8988T (cell line): ENCODE data around the gene SLC9B1.
"Not testable (repeated sequence)": the region's sequence is repeated elsewhere in the genome, so short reads cannot be mapped to it uniquely, and the experiment has no call there.

Experiments used
- DNase-seq: peaks from one replicate; pipeline ENCODE4 v3.0.0; 2011

Gene SLC9B1

DNA sequence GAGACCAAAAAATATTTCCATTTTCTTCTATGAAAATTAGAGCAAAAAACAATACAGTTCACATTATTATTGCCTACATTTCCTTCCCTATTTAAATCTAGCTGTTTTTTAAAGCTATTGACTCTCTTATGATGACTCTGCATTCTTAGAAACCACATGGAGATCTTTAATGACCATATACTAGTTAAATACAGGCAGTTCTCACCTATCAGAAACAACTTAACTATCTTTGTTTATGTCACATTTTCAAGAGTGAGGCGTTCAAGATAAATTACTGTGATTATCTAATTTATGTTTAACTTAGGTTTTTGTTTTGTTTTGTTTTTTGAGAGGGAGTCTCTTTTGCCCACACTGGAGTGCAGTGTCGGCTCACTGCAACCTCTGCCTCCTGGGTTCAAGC lies 147.7 kb downstream of the SLC9B1 start:
- no peak for DNase-seq

DNA sequence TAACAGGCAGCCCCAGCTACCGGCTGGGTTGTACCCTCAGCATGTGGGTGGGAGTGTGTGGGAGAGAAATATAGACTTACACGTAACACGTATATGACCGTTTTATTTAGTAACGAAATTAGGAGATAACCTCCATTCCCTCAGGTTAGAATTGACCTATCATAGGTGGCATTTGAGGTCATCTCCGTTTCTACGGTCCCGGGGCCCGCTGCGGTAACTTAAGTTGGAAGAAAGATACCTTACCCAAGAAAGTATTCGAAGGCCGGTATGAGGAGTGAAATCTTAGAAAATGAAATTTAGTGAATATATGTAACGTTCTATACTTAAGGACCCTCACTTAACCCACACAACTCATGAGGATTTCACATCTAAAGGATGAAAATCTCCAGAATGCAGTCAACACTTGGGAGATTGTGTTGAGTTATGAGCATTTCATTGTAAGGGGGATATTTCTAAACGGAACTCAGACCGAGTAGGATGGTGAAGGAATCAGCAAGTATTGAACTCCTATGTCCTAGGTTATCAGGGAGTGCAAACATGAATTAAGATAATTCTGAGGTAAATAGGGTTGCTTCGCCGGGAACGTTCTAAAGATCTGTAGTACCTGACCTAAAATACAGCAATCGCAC lies 149.8 kb downstream of the SLC9B1 start:
- DNase-seq, result no peak

DNA sequence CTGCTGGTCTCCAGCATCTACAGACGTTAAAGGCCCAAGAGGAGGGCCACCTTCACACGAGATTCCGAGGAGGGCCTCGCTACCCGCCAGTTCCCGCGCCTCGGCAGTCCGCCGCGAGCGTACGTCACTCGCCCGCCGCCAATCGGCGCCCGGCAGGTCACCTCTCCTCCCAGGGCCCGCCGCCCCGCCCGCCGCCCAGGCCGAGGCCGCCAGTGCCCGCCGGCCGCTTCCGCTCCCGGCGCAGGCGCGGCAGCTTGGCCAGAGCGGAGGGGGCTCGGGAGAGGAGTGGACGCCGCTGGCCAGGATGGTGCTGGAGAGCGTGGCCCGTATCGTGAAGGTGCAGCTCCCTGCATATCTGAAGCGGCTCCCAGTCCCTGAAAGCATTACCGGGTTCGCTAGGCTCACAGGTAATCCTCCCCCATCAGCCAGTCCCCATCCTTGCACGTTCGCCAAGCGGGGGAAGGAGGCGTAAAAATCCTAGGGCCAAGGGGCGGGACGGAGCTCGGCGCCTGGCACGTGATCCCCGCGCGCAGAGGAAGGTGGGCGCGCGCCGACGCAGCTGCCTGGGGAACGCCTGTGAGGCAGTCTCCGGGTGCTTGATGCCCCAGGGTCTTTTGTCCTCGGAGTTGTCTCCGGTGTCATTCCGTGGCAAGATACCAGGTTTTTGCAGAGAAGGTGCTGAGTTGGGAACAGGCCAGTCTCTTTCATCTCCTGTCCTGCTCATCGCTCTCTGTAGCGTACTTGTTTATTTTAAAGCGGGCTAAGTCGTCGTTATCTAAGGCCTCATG lies 150.5 kb downstream of the SLC9B1 start, which contains the start of gene CISD2:
Gene CISD2 (plus strand): TSS at position 212 of the 788 bp plus-strand sequence. CDS start 93 bp downstream, at position 305.
- peak; percentile 47 for DNase-seq

- peak; percentile 2 for DNase-seq
These were observed 151.2 kb downstream of the SLC9B1 start for GRCh38 chr4:102868153-102868780.

- no peak for DNase-seq
These were observed 152.0 kb downstream of the SLC9B1 start for GRCh38 chr4:102867278-102868152.

DNA sequence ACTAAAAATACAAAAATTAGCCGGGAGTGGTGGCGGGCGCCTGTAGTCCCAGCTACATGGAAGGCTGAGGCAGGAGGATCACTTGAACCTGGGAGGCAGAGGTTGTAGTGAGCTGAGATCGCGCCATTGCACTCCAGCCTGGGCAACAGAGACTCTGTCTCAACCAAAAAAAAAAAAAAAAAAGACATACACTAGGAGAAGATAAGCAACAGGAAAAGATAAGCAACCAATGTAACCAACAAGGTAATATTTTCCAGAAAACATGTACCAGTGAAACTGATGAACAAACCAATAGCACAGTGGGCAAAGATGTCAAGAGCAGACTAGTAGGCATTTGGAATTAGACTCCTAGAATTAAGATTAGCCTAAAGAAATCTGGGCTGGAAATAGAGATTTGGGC lies 154.2 kb downstream of the SLC9B1 start:
- DNase-seq, result not testable (repeated sequence)

- no peak for DNase-seq
These were observed 156.8 kb downstream of the SLC9B1 start for GRCh38 chr4:102862747-102863146.

GRCh38 chr4:102862016-102862415 lies 157.5 kb downstream of the SLC9B1 start:
- DNase-seq, result no peak

DNA sequence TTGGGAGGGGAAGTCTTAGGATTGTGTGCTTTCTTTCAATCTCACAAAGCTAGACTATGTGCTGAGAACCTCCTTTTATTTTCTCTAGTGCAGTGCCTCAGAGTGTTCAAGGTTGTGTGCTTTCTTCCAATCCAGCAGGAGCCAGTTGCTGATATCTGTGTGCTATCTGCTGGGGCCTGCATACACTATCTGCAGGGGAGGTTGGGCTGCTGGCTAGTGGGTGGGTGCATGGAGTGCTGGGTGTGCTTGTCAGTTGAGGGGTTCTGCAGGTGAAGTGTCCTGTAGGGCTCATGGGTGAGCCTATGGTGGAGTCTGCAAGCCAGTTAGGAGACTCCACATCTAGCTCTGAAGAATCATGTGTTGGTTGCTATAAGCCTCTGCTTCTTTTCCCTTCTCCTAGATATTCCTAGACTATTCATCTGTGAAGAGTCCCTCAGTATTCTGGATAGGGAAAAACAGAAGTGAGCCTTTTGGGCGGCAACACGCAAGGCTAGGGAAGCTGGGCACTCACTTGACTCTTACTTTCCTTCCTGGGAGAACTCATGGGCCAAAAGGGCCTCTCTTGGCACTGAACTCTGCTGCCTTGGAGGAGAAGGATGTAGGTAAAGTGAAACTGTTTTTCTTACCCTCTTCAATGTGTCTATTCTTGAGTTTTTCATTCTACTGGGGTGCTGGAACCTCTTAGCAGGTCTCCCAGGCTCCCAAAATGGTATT lies 158.7 kb downstream of the SLC9B1 start:
- DNase-seq, result no peak

DNA sequence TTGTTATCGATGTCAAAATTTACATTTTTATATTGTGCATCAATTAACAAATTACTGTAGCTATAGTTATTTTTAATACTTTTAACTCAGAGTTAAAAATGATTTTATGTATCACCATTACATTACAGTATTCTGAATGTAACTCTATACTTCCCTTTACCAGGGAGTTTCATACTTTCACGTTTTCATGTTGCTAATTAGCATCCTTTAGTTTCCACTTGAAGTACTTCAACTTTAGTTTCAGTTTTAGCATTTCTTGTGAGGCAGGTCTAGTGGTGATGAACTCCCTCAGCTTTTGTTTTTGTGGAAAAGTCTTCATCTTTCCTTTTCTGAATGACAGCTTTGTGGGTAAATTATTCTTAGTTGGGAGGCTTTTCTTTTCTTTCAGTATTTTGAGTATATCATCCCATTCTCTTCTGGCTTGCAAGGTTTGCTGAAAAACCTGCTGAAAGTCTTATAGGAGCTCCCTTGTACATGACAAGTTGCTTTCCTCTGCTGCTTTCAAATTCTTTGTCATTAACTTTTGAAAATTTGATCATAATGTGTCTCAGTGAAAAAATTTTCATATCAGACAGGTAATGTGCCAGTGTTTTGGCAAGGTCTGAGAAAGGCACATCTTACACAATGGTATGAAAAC lies 160.6 kb downstream of the SLC9B1 start:
- no peak for DNase-seq
